ENCODE results near the gene TOM1L1. TPM values are rescaled to one million over a fixed set of nuclear protein-coding genes. Genes with fewer than 3 reads are reported as not detected.

The TOM1L1 gene
- total RNA-seq, 1 donor from 2014 or later: 17.7 TPM

GRCh38 chr17:54876656-54877195 lies 23.9 kb upstream of the TOM1L1 start:
- intact Hi-C loops (cut with DNase I): no loop called here
- H3K27ac ChIP-seq: no peak overlapping the region

GRCh38 chr17:54881255-54881972 lies 19.2 kb upstream of the TOM1L1 start:
- intact Hi-C loops (cut with DNase I): no loop called here
- TF ChIP-seq CTCF (IDR thresholded peaks at IDR 0.05): no peak
- no peak for TF ChIP-seq POLR2A (IDR thresholded peaks at IDR 0.05)
- TF ChIP-seq POLR2AphosphoS5 (IDR thresholded peaks at IDR 0.05; ENCODE audit: insufficient read depth in 1 of 2, low read depth in 1 of 2): no peak
- H3K27ac ChIP-seq: no peak overlapping the region
- no peaks in the 10 kb centered on the region for H3K36me3 ChIP-seq
- H3K4me1 ChIP-seq: no peaks in the 10 kb centered on the region
- no peaks in the 10 kb centered on the region for H3K9me3 ChIP-seq
- H3K4me3 ChIP-seq: no peak overlapping the region
- no peaks in the 10 kb centered on the region for H3K27me3 ChIP-seq
- DNase-seq (ENCODE audit: extremely low spot score in 2 of 2): no peak

More at GRCh38 chr17:54876656-54877195, 23.9 kb upstream of the TOM1L1 start:
- no peaks in the 10 kb centered on the region for H3K36me3 ChIP-seq
- H3K4me1 ChIP-seq: no peaks in the 10 kb centered on the region
- H3K9me3 ChIP-seq: no peaks in the 10 kb centered on the region
- TF ChIP-seq POLR2AphosphoS5 (IDR thresholded peaks at IDR 0.05; ENCODE audit: insufficient read depth in 1 of 2, low read depth in 1 of 2) (no peak), CTCF (IDR thresholded peaks at IDR 0.05) (no peak), POLR2A (IDR thresholded peaks at IDR 0.05) (no peak)
- no peak overlapping the region for H3K4me3 ChIP-seq
- DNase-seq (ENCODE audit: extremely low spot score in 2 of 2): no peak
- no peaks in the 10 kb centered on the region for H3K27me3 ChIP-seq

- no peaks in the 10 kb centered on the region for H3K36me3 ChIP-seq
- intact Hi-C loops (cut with DNase I): no loop called here
Observed at GRCh38 chr17:54882371-54882770, 18.3 kb upstream of the TOM1L1 start.

GRCh38 chr17:54882950-54883349 lies 17.7 kb upstream of the TOM1L1 start:
- Histone ChIP-seq H3K36me3 (no peaks in the 10 kb centered on the region), H3K4me1 (no peaks in the 10 kb centered on the region), H3K4me3 (no peak overlapping the region), H3K9me3 (no peaks in the 10 kb centered on the region), H3K27ac (no peak overlapping the region), H3K27me3 (no peaks in the 10 kb centered on the region)
- no peak for TF ChIP-seq POLR2AphosphoS5 (IDR thresholded peaks at IDR 0.05; ENCODE audit: insufficient read depth in 1 of 2, low read depth in 1 of 2)
- no peak for TF ChIP-seq CTCF (IDR thresholded peaks at IDR 0.05)
- TF ChIP-seq POLR2A (IDR thresholded peaks at IDR 0.05): no peak
- no peak for DNase-seq (ENCODE audit: extremely low spot score in 2 of 2)
- intact Hi-C loops (cut with DNase I): no loop called here

More at GRCh38 chr17:54882371-54882770, 18.3 kb upstream of the TOM1L1 start:
- Histone ChIP-seq H3K27ac (no peak overlapping the region), H3K4me1 (no peaks in the 10 kb centered on the region), H3K9me3 (no peaks in the 10 kb centered on the region), H3K4me3 (no peak overlapping the region), H3K27me3 (no peaks in the 10 kb centered on the region)
- DNase-seq (ENCODE audit: extremely low spot score in 2 of 2): no peak
- TF ChIP-seq CTCF (IDR thresholded peaks at IDR 0.05) (no peak), POLR2AphosphoS5 (IDR thresholded peaks at IDR 0.05; ENCODE audit: insufficient read depth in 1 of 2, low read depth in 1 of 2) (no peak), POLR2A (IDR thresholded peaks at IDR 0.05) (no peak)

GRCh38 chr17:54883939-54884338 lies 16.7 kb upstream of the TOM1L1 start:
- H3K4me1 ChIP-seq: no peaks in the 10 kb centered on the region
- H3K36me3 ChIP-seq: no peaks in the 10 kb centered on the region
- no peak for DNase-seq (ENCODE audit: extremely low spot score in 2 of 2)
- no peak overlapping the region for H3K4me3 ChIP-seq
- no peaks in the 10 kb centered on the region for H3K9me3 ChIP-seq
- no peak overlapping the region for H3K27ac ChIP-seq
- intact Hi-C loops (cut with DNase I): no loop called here
- TF ChIP-seq POLR2A (IDR thresholded peaks at IDR 0.05) (no peak), POLR2AphosphoS5 (IDR thresholded peaks at IDR 0.05; ENCODE audit: insufficient read depth in 1 of 2, low read depth in 1 of 2) (no peak), CTCF (IDR thresholded peaks at IDR 0.05) (no peak)
- H3K27me3 ChIP-seq: no peaks in the 10 kb centered on the region

All from vagina (tissue), 2 donors.